Fibroblast of the aortic adventitia (primary cell): ENCODE measurements around the gene TNS3. TPM values are rescaled to one million over a fixed set of nuclear protein-coding genes. Genes with fewer than 3 reads are reported as not detected.
A peak's percentile ranks its signal among the peaks of the same experiment; 100 is the strongest.

ENCODE experiments used
- DNase-seq: peaks from one replicate; pipeline ENCODE4 v3.0.0-alpha.2; 2010; ENCODE audit warnings: low read depth
- H3K4me3 ChIP-seq: 2 replicates; pipeline ENCODE4 v1.5.1; 2011; ENCODE audit warnings: low read depth, mild to moderate bottlenecking, control low read depth, low read length, moderate library complexity
- total RNA-seq: library from RNA; depleted of rRNA; stranded (reverse); fragments of >200 nt; gene quantifications from 2 replicates; pipeline ENCODE4 v1.2.3, GENCODE V29; 2012; ENCODE audit warnings: low replicate concordance
- TF ChIP-seq, protein P1 (sequence below): IDR thresholded peaks from 2 replicates; pipeline ENCODE4 v1.5.1; 2011; ENCODE audit warnings: mild to moderate bottlenecking, low read length, control low read depth, inconsistent platforms; ENCODE audit not compliant: insufficient read depth

Gene TNS3
- total RNA-seq, 1 donor = 28.3 TPM

- no peak for DNase-seq
- no peak overlapping the region for H3K4me3 ChIP-seq
- TF ChIP-seq, protein P1, sequence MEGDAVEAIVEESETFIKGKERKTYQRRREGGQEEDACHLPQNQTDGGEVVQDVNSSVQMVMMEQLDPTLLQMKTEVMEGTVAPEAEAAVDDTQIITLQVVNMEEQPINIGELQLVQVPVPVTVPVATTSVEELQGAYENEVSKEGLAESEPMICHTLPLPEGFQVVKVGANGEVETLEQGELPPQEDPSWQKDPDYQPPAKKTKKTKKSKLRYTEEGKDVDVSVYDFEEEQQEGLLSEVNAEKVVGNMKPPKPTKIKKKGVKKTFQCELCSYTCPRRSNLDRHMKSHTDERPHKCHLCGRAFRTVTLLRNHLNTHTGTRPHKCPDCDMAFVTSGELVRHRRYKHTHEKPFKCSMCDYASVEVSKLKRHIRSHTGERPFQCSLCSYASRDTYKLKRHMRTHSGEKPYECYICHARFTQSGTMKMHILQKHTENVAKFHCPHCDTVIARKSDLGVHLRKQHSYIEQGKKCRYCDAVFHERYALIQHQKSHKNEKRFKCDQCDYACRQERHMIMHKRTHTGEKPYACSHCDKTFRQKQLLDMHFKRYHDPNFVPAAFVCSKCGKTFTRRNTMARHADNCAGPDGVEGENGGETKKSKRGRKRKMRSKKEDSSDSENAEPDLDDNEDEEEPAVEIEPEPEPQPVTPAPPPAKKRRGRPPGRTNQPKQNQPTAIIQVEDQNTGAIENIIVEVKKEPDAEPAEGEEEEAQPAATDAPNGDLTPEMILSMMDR = no peak
These were observed 73.2 kb downstream of the TNS3 start for GRCh38 chr7:47508389-47509380.

DNA sequence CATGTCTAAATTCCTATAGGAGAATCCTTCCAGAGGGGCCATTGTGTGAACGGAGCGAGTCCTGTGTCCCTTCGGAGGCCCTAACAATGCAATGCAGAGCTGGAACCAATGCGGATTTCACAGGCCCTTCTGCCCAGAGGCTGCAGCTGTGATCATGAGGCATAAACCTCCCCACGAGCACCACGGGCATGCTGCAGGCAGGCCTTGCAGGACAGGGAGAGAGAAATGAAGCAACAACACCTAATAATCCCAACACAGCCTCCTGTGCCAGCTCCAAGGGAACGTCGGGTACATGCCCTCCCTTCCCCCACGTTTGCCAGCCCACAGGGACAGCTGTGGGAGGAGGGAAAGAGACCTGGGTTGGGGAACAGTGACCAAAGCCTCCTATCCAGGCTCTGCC is 74.4 kb downstream of the TNS3 start:
- TF ChIP-seq, protein P1 = no peak
- no peak overlapping the region for H3K4me3 ChIP-seq
- no peak for DNase-seq

DNA sequence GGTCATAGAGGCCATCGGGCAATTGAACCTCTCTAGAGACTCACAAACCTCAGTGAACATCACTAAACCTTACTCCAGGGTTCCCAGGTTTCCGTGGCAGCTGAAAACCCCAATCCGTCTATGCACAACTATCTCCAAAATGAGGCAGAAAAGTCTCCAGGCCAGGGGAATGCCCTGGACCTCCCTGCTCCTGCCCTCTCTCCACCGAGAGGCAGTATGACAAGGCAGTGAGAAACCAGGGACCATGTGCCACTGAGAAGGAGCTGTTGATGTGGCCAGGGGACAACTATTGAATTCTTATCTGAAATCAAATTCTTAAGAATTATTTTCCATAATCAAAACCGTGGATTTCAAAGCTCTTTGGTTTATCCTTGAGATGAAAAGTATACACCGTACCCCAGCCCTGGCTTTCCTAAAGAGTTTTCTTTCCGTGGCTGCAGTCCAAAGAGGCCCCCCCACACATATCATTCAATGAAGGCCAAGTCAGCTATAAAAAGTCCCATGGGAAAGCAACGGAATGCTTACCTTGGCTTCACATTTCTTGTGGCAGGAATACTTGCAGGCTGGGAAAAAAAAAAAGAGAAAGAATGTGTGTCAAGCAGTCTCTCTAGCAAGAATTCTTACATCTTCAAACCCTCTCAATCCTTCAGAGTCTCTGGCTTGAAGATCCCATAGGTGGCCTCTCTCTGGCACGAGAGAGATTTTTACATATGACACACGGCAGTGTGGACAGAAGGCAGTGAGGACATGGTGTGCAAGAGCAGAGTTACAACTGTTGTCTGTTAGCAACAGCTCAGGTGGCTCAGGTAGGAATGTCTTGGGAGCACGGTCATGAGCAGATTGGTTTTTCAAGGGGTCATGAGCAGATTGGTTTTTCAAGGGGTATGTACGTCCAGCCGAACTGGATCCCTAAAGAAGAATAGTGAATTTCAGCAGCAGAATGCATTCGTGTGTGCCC is 75.2 kb downstream of the TNS3 start:
- DNase-seq = peak; percentile 93
- H3K4me3 ChIP-seq = no peak overlapping the region
- TF ChIP-seq, protein P1 = no peak

- DNase-seq = no peak
- H3K4me3 ChIP-seq = no peak overlapping the region
- TF ChIP-seq, protein P1 = no peak
These were observed 76.5 kb downstream of the TNS3 start for GRCh38 chr7:47505312-47506007.

DNA sequence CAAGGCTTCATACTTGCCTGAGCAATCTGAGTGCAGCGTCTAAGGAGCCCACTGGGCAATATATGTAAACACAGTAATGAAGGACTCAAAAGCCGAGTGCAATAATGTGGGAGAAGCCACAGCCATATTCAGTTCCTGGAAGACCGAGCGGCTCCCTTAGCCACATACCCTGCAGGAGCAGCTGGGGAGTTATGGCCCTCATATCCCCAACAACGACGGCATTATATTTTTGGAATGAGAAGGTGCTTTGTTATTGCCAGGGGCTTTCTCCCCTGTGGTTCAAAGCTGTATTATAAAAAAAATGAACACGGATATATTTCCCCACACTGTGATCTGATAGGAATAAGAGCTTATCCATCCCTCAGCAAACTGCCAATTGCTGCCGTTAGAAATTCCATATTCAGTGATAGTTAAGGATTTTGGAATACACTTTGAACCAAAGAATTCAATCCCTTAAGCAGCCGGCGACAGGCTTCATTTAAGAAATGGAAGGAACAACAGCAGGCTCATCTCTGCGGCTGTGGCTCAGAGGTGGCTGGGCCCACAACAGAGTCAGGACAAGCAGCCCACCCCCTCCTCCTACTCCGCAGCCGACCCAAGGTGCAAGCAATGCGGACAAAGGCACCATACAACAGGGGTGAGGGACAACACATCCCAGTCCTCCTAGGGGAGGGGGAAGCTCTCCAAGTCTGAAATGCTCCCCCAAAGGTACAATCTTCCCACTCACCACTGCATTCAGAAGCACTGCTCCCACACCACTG is 77.2 kb downstream of the TNS3 start:
- TF ChIP-seq, protein P1 = no peak
- DNase-seq = no peak
- no peak overlapping the region for H3K4me3 ChIP-seq

GRCh38 chr7:47503281-47503680 is 78.6 kb downstream of the TNS3 start:
- peak; percentile 62 for DNase-seq
- TF ChIP-seq, protein P1 = no peak
- H3K4me3 ChIP-seq = no peak overlapping the region
